Anterior cingulate cortex (tissue), 58 donors: Measurements from ENCODE around the gene TMEM154.

Experiments used
- DNase-seq, 58 donors: peaks; one replicate each; lab custom pipeline; 2025; lab: John Stamatoyannopoulos, UW

The TMEM154 gene

GRCh38 chr4:152573861-152574260 lies 105.9 kb downstream of the TMEM154 start:
- no peak for DNase-seq

GRCh38 chr4:152572417-152573086 lies 107.2 kb downstream of the TMEM154 start:
- no peak for DNase-seq

GRCh38 chr4:152571770-152572169 lies 108.0 kb downstream of the TMEM154 start:
- DNase-seq = no peak

- DNase-seq = no peak
Observed at GRCh38 chr4:152571296-152571695, 108.5 kb downstream of the TMEM154 start.
